GM18520 (cell line): ENCODE data around the gene NCK2.
A peak's percentile ranks its signal among the peaks of the same experiment; 100 is the strongest.

Source experiments
- ATAC-seq: cut with Tn5 transposase; IDR thresholded peaks from one replicate; pipeline ENCODE4 v1.9.1; 2021; ENCODE audit not compliant: unreplicated experiment

NCK2 gene

GRCh38 chr2:105808423-105809096 is 63.8 kb downstream of the NCK2 start:
- no peak for ATAC-seq

GRCh38 chr2:105809097-105809473 is 64.4 kb downstream of the NCK2 start:
- ATAC-seq, result peak; percentile 55

GRCh38 chr2:105809723-105810122 is 65.0 kb downstream of the NCK2 start:
- ATAC-seq, result no peak

- ATAC-seq, result peak; percentile 92
These were observed 67.7 kb downstream of the NCK2 start for GRCh38 chr2:105812180-105813044.

GRCh38 chr2:105813045-105813315 is 68.3 kb downstream of the NCK2 start:
- ATAC-seq, result no peak

GRCh38 chr2:105813405-105813804 is 68.7 kb downstream of the NCK2 start:
- no peak for ATAC-seq

GRCh38 chr2:105814291-105814940 is 69.7 kb downstream of the NCK2 start:
- no peak for ATAC-seq

GRCh38 chr2:105815401-105815800 is 70.7 kb downstream of the NCK2 start:
- ATAC-seq, result no peak

- no peak for ATAC-seq
These were observed 75.4 kb downstream of the NCK2 start for GRCh38 chr2:105820151-105820550.

- no peak for ATAC-seq
These were observed 76.0 kb downstream of the NCK2 start for GRCh38 chr2:105820691-105821090.

- ATAC-seq, result no peak
These were observed 76.9 kb downstream of the NCK2 start for GRCh38 chr2:105821428-105822125.

GRCh38 chr2:105822186-105822585 is 77.5 kb downstream of the NCK2 start:
- peak; percentile 77 for ATAC-seq

- ATAC-seq, result no peak
These were observed 79.7 kb downstream of the NCK2 start for GRCh38 chr2:105824446-105824845.

GRCh38 chr2:105827351-105828096 is 82.8 kb downstream of the NCK2 start:
- ATAC-seq, result peak; percentile 42

GRCh38 chr2:105828558-105828957 is 83.8 kb downstream of the NCK2 start:
- ATAC-seq, result no peak

- peak; percentile 49 for ATAC-seq
These were observed 90.2 kb downstream of the NCK2 start for GRCh38 chr2:105834931-105835330.

- no peak for ATAC-seq
These were observed 91.6 kb downstream of the NCK2 start for GRCh38 chr2:105836341-105836740.

- ATAC-seq, result no peak
These were observed 92.4 kb downstream of the NCK2 start for GRCh38 chr2:105836840-105837692.

GRCh38 chr2:105839793-105840192 is 95.1 kb downstream of the NCK2 start:
- no peak for ATAC-seq

GRCh38 chr2:105840933-105841332 is 96.2 kb downstream of the NCK2 start:
- ATAC-seq, result no peak
